Muscle of leg (tissue), 11 donors: ENCODE results near the gene TENM4. TPM values are rescaled to one million over a fixed set of nuclear protein-coding genes. Genes with fewer than 3 reads are reported as not detected.

ENCODE experiments used
- DNase-seq: peaks from one replicate; pipeline ENCODE4 v3.0.0; 2013
- H3K27ac ChIP-seq: one replicate; pipeline ENCODE4 v1.5.1; 2013; ENCODE audit warnings: mild to moderate bottlenecking, low read length, control low read depth
- H3K27me3 ChIP-seq: one replicate; pipeline ENCODE4 v1.6.1; 2013; ENCODE audit warnings: low read length; ENCODE audit not compliant: control insufficient read depth, insufficient read depth
- H3K36me3 ChIP-seq: one replicate; pipeline ENCODE4 v1.6.1; 2013; ENCODE audit warnings: low read length; ENCODE audit not compliant: control insufficient read depth, insufficient read depth
- H3K4me1 ChIP-seq: one replicate; pipeline ENCODE4 v1.6.1; 2013; ENCODE audit warnings: low read length; ENCODE audit not compliant: control insufficient read depth, insufficient read depth
- H3K4me3 ChIP-seq: one replicate; pipeline ENCODE4 v1.5.1; 2013; ENCODE audit warnings: low read length, control low read depth
- H3K9me3 ChIP-seq: replicated peaks from 2 replicates; pipeline ENCODE4 v1.6.1; 2013; ENCODE audit warnings: low read depth, low read length; ENCODE audit not compliant: control insufficient read depth
- WGBS: methylation state at CpG from one replicate; pipeline ENCODE4 v1.1.5; 2013; ENCODE audit warnings: missing lambda C conversion rate; ENCODE audit not compliant: insufficient coverage; 5-methylcytosine and 5-hydroxymethylcytosine counted together
- polyA plus RNA-seq, 8 donors: library from polyadenylated mRNA; unstranded; fragments of 120-200 nt; gene quantifications; one replicate each; pipeline versions ENCODE4 v1.2.1 to v1.2.3, GENCODE V29; 2013; ENCODE audit warnings: inconsistent platforms in 1 of 8, low replicate concordance in 1 of 8; ENCODE audit not compliant: insufficient read length in 8 of 8, insufficient read depth in 1 of 8
- total RNA-seq: library from RNA; stranded (reverse); fragments of 120-200 nt; gene quantifications from one replicate; pipeline ENCODE4 v1.2.4, GENCODE V29; 2013

TENM4 gene
- total and polyA plus RNA-seq, 9 donors = 4.6 to 13.8 (median 10.3) TPM

GRCh38 chr11:79437278-79437980 lies 3.4 kb downstream of the TENM4 start:
- Histone ChIP-seq H3K27me3 (peaks cover 48% of the 10 kb centered on the region), H3K27ac (peak overlapping the region; percentile 70)
- WGBS = under 1% methylated on average over 72 of the region's 74 CpGs

GRCh38 chr11:79436919-79437277 lies 3.9 kb downstream of the TENM4 start:
- H3K27ac ChIP-seq = peak overlapping the region; percentile 42
- no peaks in the 10 kb centered on the region for H3K36me3 ChIP-seq
- DNase-seq = no peak
- H3K27me3 ChIP-seq = peaks cover 48% of the 10 kb centered on the region
- 12% methylated on average over 6 of the region's 10 CpGs for WGBS
- H3K4me1 ChIP-seq = peaks cover 36% of the 10 kb centered on the region
- H3K9me3 ChIP-seq = no peaks in the 10 kb centered on the region
- peak overlapping the region; percentile 74 for H3K4me3 ChIP-seq

More at GRCh38 chr11:79437278-79437980, 3.4 kb downstream of the TENM4 start:
- Histone ChIP-seq H3K4me1 (peaks cover 36% of the 10 kb centered on the region), H3K4me3 (peak overlapping the region; percentile 74), H3K9me3 (no peaks in the 10 kb centered on the region), H3K36me3 (no peaks in the 10 kb centered on the region)
- DNase-seq = peak; percentile 84

GRCh38 chr11:79434283-79434682 lies 6.5 kb downstream of the TENM4 start:
- Histone ChIP-seq H3K4me3 (no peak overlapping the region), H3K27ac (no peak overlapping the region), H3K36me3 (no peaks in the 10 kb centered on the region), H3K27me3 (peaks cover 33% of the 10 kb centered on the region), H3K4me1 (peaks cover 26% of the 10 kb centered on the region), H3K9me3 (no peaks in the 10 kb centered on the region)
- DNase-seq = peak; percentile 51
- WGBS = no CpG with 5 or more reads among the region's 2 CpGs

DNA sequence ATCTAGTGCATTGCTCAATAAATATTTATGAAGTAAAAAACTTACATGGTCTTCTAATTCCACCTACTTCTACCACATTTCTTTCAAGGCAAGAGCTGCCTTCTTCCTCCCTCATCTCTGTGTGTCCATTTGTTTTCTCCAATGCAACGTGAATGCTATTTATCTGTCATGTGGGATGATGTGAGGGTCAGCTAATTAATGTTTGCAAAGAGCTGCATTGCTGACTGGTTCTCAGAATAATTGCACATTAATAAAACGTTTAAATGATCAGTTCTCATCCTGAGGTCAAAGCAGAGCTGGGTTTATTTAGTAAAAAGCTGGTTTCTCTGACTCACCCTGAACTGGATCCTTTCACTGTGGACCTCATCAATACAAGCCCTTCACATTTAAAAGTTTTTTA lies 8.7 kb downstream of the TENM4 start:
- peaks cover 14% of the 10 kb centered on the region for H3K27me3 ChIP-seq
- no CpG with 5 or more reads among the region's 2 CpGs for WGBS
- peaks cover 12% of the 10 kb centered on the region for H3K4me1 ChIP-seq
- no peak overlapping the region for H3K27ac ChIP-seq
- no peaks in the 10 kb centered on the region for H3K9me3 ChIP-seq
- H3K36me3 ChIP-seq = no peaks in the 10 kb centered on the region
- DNase-seq = no peak
- no peak overlapping the region for H3K4me3 ChIP-seq

- WGBS = no CpG with 5 or more reads among the region's 1 CpG
- DNase-seq = no peak
- H3K27me3 ChIP-seq = peaks cover 8% of the 10 kb centered on the region
- no peaks in the 10 kb centered on the region for H3K36me3 ChIP-seq
- peaks cover 6% of the 10 kb centered on the region for H3K4me1 ChIP-seq
- no peaks in the 10 kb centered on the region for H3K9me3 ChIP-seq
- H3K27ac ChIP-seq = no peak overlapping the region
- H3K4me3 ChIP-seq = no peak overlapping the region
Measured at GRCh38 chr11:79431535-79431934, 9.3 kb downstream of the TENM4 start.

DNA sequence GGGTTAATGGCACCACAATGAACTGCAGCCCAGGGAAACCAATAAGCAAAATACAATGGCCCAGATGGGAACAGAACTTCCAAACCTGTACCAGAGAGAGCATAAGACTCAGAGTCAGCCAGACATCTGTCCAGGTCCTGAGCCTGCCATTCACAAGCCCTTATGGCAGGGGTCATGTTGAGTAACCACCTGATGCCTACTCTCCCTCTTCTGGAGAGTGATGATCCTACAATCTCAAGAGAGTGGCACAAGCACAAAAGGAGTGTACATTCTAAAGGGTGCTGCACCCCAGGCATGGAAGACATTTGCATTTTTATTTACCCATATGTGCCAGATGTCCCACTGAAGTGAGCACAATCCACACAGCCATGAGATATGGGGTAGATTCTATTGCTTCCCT lies 10.6 kb downstream of the TENM4 start:
- H3K4me1 ChIP-seq = peaks cover 4% of the 10 kb centered on the region
- H3K36me3 ChIP-seq = no peaks in the 10 kb centered on the region
- peaks cover 6% of the 10 kb centered on the region for H3K27me3 ChIP-seq
- no peaks in the 10 kb centered on the region for H3K9me3 ChIP-seq
- no peak overlapping the region for H3K4me3 ChIP-seq
- no peak for DNase-seq
- no peak overlapping the region for H3K27ac ChIP-seq

- WGBS = no CpG with 5 or more reads among the region's 1 CpG
- Histone ChIP-seq H3K27me3 (no peaks in the 10 kb centered on the region), H3K9me3 (no peaks in the 10 kb centered on the region), H3K36me3 (no peaks in the 10 kb centered on the region), H3K27ac (no peak overlapping the region), H3K4me1 (peaks cover 4% of the 10 kb centered on the region), H3K4me3 (no peak overlapping the region)
- DNase-seq = no peak
Measured at GRCh38 chr11:79428406-79428805, 12.4 kb downstream of the TENM4 start.

DNA sequence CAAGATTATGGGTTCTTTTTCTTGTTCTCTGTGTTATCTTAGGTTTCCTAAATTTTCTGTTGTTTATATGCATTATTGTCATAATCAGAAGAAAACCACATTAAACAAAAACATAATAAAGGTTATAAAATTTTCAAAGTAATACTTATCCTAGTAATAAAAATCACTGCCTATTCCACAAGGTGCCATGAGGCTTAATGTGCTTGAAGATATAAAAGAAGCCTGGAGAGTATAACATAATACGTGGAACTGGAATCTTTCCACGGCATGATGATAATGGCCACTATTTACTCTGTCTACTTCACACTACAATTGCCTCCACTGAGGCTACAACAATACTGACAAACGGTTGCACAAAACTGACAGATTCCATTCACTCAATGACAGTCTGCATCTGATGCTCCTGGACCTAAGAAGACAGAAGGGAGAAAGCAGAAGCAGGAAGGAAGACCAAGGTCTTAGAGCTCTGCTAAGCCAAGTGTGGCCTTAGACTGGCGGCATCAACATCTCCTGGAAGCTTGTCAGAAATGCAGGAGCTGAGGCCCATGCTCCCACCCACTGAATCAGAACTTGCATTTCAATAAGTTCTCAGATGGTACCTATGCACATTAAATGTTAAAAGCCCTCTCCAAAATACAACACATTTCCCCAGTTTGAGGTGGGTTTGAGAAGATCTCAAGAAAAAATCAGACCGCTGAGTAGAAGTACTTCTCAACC lies 13.1 kb downstream of the TENM4 start:
- Histone ChIP-seq H3K9me3 (no peaks in the 10 kb centered on the region), H3K4me1 (peaks cover 4% of the 10 kb centered on the region), H3K27me3 (no peaks in the 10 kb centered on the region), H3K36me3 (no peaks in the 10 kb centered on the region), H3K4me3 (no peak overlapping the region), H3K27ac (no peak overlapping the region)
- WGBS = 90% methylated on average over 2 of the region's 5 CpGs
- DNase-seq = no peak

DNA sequence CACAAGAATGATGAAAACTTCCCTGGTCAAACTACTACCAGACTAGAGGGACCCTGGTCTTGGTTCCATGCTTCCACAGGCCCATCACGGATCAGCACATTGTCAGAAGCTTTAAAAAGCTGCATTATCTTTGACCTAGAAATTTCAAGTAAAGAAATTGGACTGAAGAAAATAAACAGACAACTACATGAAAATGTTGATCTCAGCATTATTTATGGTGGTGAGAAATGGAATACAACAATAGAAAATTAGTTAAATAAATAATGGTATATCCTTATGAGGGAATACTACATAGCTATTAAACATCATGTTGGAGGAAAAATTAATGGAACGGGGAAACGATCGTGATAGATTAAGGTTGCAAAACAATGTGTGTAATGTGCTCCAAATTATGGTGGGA lies 13.7 kb downstream of the TENM4 start:
- WGBS = no CpG with 5 or more reads among the region's 4 CpGs
- DNase-seq = no peak
- no peak overlapping the region for H3K4me3 ChIP-seq
- H3K27ac ChIP-seq = no peak overlapping the region
- H3K4me1 ChIP-seq = peaks cover 6% of the 10 kb centered on the region
- no peaks in the 10 kb centered on the region for H3K27me3 ChIP-seq
- H3K9me3 ChIP-seq = no peaks in the 10 kb centered on the region
- no peaks in the 10 kb centered on the region for H3K36me3 ChIP-seq

- Histone ChIP-seq H3K9me3 (no peaks in the 10 kb centered on the region), H3K4me1 (peaks cover 6% of the 10 kb centered on the region), H3K27ac (no peak overlapping the region), H3K4me3 (no peak overlapping the region), H3K27me3 (no peaks in the 10 kb centered on the region), H3K36me3 (no peaks in the 10 kb centered on the region)
- 100% methylated on average over 1 of the region's 2 CpGs for WGBS
- no peak for DNase-seq
Measured at GRCh38 chr11:79425463-79425862, 15.4 kb downstream of the TENM4 start.
